ENCODE results near the gene PLEKHG5.

Gene PLEKHG5

GRCh38 chr1:6426277-6426971 lies 65.0 kb downstream of the PLEKHG5 start:
- no peak for DNase-seq (ENCODE audit: low read depth in 2 of 2)

- no peak for DNase-seq (ENCODE audit: low read depth in 2 of 2)
Observed at GRCh38 chr1:6425658-6426057, 65.8 kb downstream of the PLEKHG5 start.

- no peak for DNase-seq (ENCODE audit: low read depth in 2 of 2)
Observed at GRCh38 chr1:6424619-6425593, 66.6 kb downstream of the PLEKHG5 start, which contains the start of gene ESPN. Gene ESPN, plus strand, starts transcription at chr1:6424776. Its CDS starts 180 bp downstream, at chr1:6424956.

GRCh38 chr1:6424000-6424565 lies 67.4 kb downstream of the PLEKHG5 start:
- no peak for DNase-seq (ENCODE audit: low read depth in 2 of 2)

- peak; percentile 53 to 57 for DNase-seq (ENCODE audit: low read depth in 2 of 2)
Observed at GRCh38 chr1:6423321-6423999, 68.0 kb downstream of the PLEKHG5 start.

- DNase-seq (ENCODE audit: low read depth in 2 of 2) = no peak
Observed at GRCh38 chr1:6421266-6421665, 70.2 kb downstream of the PLEKHG5 start.

- DNase-seq (ENCODE audit: low read depth in 2 of 2) = no peak
Observed at GRCh38 chr1:6420454-6421042, 70.9 kb downstream of the PLEKHG5 start.

GRCh38 chr1:6419804-6420453 lies 71.5 kb downstream of the PLEKHG5 start, which contains the start of gene HES2:
Gene HES2, minus strand, starts transcription at chr1:6419919. Its CDS starts 99 bp downstream, at chr1:6419820.
- DNase-seq (ENCODE audit: low read depth in 2 of 2) = no peak

GRCh38 chr1:6419397-6419803 lies 72.1 kb downstream of the PLEKHG5 start:
- DNase-seq (ENCODE audit: low read depth in 2 of 2) = no peak

GRCh38 chr1:6418668-6419396 lies 72.6 kb downstream of the PLEKHG5 start:
- DNase-seq (ENCODE audit: low read depth in 2 of 2) = no peak

GRCh38 chr1:6417961-6418667 lies 73.4 kb downstream of the PLEKHG5 start:
- DNase-seq (ENCODE audit: low read depth in 2 of 2) = no peak

Measured in stimulated activated CD8-positive, alpha-beta memory T cell treated with anti-CD3 and anti-CD28 coated beads, Interleukin-7, amount 100 ng/mL, for 4 hours (primary cell).